Mucosa of gallbladder (tissue), 1 donor: Measurements from ENCODE around the gene STOX2. TPM values are rescaled to one million over a fixed set of nuclear protein-coding genes. Genes with fewer than 3 reads are reported as not detected.

Experiments used
- DNase-seq: peaks from one replicate; pipeline ENCODE4 v3.0.0-alpha.2; 2020; ENCODE audit warnings: low spot score
- total RNA-seq: library from RNA; stranded (reverse); gene quantifications from one replicate; pipeline ENCODE4 v1.2.1, GENCODE V29; 2021
- donor health status: DM: no; HTN: no; CAD: no.

STOX2 gene
- total RNA-seq, 1 donor from 2014 or later: 6.6 TPM

GRCh38 chr4:183986971-183987946 lies 82.2 kb downstream of the STOX2 start:
- peak; percentile 72 for DNase-seq

GRCh38 chr4:183987987-183988392 lies 82.9 kb downstream of the STOX2 start:
- peak; percentile 83 for DNase-seq

DNA sequence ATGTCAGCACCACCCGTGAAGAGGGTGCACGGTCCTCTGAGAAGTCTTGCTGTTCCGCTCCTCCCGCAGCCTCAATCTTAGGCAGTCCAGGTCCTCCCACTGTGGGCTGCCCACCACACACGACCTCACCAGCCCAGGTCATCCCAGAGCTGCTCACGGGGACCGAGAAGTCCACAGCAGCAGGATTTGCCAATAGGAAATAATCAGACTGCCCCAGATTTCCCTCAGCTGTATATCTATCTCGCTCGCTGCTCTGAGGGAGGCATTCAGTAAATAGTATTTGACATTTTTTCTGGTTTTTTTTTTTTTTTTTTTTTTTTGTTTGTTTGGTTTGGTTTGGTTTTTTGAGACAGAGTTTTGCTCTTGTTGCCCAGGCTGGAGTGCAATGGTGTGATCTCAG lies 83.8 kb downstream of the STOX2 start:
- no peak for DNase-seq

DNA sequence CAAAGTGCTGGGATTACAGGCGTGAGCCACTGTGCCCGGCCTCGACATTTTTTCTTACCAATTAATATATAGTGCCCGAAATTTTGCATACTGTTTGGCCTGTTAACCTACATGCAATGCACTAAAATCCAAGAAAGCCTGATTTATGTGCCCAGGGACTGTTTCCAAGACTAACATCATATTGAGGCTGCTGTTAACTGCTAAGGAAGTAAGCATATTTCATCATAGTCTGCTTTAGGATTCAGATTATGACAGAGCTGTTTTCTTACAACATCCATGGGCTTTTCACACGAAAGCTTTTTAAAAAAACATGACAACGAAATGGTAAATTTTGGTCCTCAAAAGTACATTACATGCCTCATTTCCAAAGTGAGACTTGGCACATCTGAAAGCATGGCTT lies 84.4 kb downstream of the STOX2 start:
- DNase-seq: no peak

DNA sequence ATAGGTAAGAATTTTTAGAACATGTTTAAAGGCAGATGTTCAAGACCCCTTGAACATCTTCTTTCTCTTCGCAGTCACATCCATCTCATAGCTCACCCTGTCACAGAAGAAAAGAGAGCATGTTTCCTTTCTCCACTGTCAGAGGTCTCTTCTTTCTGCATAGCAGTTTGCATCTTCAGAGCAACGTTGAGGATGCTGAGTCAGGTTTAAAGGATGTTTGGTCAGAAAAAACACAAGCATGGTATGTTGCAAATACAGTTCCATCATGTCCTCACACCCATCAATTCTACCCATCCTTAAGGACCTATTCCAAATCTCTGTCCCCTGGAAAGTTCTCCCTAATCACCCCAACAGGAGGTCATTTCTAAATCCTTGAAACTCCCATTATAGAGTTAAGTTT lies 84.8 kb downstream of the STOX2 start:
- DNase-seq: no peak

GRCh38 chr4:183993676-183994075 lies 88.6 kb downstream of the STOX2 start:
- DNase-seq: no peak

DNA sequence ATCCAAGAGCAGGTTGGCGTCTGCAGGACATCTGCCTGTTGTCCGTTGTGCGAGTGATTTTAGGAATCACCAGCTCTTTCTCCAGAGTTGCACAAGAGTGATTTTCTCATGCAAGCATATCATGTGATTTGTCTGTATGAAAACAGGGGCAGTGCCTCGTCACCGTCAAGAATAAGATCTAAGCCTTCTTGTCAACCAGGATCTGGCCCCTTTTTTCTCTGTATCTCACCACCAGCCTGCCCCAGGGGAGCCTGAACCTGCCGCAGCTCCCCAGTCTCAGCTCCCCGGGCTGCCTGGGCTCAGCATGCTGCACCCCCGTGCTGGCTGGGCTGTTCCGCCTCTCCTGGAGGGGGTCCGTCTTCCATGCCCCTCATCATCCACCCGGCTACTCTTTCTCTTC lies 90.5 kb downstream of the STOX2 start:
- no peak for DNase-seq

DNA sequence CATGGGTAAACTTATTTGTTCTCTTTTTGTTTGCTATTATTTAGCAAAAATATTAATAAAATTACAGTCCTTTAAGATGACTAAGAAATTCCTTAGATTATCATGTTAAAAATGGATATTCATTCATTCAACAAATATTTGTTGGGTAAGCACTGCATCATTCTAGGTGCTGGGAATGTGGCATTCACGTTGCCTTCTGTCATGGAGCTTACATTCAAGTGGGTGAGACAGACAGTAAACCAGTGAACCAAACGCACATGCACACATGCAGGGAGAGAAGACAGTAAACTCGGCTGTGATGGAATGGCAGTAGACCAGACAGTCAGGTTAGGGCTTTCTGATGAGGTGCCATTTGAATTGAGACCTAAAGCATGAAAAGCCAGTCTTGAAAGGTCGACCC lies 91.8 kb downstream of the STOX2 start:
- DNase-seq: no peak

DNA sequence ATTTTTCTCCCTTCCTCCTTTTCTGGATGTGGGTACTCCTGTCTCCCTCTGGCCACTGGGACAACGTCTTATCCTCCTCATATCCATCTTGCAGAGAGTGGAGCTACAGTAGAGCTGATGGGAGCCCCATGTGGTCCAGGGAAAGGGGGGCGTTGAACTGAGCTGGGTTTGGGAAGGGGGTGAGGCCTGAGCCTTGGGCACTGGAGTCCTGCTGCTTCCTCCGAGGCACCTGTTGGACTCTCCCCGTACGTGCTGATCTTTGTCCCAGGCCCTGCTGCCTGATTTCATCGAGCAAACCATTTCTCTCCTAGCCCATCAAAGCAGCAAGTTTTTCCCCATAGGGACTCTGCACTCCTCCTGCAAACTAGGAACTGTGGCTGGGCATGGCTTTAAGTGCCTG lies 94.3 kb downstream of the STOX2 start:
- no peak for DNase-seq

DNA sequence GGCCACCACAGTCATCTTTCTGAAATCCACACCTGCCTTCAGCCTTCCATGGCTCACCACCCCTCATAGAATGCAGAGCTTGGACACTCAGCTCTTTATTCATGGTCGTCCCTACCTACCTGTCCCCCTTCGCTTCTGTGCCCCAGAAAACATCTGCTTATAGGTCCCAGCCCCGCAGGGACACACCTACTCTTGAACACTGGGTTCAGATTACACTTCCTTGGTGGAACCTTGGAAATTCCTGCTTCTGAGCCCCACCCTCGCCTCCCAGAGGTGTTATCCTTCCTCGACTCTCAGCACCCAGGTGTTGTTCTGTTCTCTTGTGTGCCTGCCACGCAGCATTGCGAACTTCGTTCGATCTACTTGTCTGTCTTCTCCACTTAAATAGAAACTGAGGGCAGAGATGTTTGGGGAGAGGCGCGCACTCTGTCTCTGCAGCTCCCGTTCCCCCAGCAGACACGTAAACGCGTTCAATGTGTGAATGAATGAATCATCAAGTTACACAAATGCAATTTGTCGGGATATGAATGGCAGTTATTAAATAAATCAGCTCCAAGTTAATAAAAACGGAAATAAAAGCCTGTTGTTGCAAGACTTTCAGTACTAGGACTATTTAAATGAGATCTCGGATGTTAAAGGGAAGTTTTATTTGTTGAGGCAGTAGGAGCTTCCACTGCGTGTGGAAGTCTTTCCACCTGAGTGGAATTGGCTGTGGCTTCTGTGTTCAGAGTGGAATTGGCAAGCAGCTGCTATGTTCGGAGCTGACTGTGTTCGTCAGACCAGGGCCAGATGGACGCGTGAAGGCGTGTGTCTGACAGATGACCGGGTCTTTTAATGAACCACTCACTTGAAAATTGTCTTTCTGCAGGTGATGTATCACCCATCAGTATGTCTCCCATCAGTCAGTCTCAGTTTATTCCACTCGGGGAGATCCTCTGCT lies 95.6 kb downstream of the STOX2 start:
- DNase-seq: no peak

DNA sequence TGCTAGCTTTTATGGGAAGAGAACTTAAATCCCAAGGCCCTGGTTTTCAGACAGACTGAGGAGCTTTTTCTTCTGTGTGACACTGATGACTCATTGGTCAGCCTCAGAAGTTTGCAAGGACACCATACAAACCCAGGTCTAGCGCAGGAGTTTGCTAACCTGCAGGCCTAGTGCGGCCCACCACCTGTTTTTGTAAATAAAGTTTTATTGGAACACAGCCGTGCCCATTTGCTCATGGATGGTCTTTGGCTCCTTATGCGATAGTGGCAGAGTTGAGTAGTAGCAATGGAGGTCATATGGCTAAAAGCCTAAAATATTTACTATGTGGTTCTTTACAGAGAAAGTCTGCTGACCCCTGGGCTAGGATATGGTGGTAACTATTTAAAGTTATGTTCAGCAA lies 98.3 kb downstream of the STOX2 start:
- DNase-seq: no peak

GRCh38 chr4:184007891-184008290 lies 102.8 kb downstream of the STOX2 start:
- no peak for DNase-seq

GRCh38 chr4:184010696-184011095 lies 105.6 kb downstream of the STOX2 start:
- no peak for DNase-seq

DNA sequence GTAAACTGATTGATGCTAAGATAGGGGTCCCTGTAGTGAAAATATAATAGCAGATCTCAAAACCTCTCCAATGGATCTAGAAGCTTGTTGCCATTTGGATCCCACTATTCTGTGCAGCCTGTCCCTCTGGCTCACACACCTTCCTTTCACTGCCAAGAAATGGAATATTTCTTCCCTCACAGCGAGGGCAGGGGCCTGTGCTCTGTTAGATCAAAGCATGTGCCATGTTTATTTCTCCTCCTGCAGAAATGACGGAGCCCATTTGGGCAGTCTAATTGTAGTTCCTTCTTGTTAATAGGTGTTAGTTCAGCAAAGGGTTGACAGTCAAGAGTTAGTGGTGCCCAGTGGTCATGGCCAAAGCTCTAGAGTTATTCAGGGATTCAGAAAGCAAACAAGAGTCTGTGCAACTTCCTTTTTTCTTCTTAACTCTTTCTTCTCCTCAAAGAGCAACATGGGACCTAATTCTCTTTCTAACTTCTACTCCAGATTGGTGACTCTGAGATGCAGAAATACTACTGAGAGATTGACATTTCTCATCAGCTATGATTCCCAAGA lies 106.8 kb downstream of the STOX2 start:
- DNase-seq: no peak

GRCh38 chr4:184012937-184013336 lies 107.8 kb downstream of the STOX2 start:
- no peak for DNase-seq

DNA sequence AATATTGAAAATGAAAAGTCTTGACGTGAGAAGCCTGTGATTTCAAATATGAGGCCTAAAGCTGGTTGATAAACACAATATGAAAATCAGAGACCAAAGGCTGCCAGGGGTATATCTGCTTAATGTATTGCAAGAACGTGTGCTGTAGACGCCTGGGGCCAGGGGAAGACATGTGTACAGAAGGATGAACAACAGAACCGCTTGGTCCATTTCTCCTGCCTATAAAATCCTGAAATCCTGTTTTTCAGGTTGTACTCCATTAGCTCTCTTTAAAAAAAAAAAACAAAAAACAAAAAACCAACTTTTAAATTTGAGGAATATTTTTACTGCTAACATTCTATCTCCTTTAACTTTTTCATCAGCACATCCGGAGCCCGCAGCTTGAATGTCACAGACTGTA lies 109.2 kb downstream of the STOX2 start:
- DNase-seq: no peak

- peak; percentile 16 for DNase-seq
Measured at GRCh38 chr4:184016759-184017668, 111.9 kb downstream of the STOX2 start.

- no peak for DNase-seq
Measured at GRCh38 chr4:184019076-184019475, 114.0 kb downstream of the STOX2 start.

DNA sequence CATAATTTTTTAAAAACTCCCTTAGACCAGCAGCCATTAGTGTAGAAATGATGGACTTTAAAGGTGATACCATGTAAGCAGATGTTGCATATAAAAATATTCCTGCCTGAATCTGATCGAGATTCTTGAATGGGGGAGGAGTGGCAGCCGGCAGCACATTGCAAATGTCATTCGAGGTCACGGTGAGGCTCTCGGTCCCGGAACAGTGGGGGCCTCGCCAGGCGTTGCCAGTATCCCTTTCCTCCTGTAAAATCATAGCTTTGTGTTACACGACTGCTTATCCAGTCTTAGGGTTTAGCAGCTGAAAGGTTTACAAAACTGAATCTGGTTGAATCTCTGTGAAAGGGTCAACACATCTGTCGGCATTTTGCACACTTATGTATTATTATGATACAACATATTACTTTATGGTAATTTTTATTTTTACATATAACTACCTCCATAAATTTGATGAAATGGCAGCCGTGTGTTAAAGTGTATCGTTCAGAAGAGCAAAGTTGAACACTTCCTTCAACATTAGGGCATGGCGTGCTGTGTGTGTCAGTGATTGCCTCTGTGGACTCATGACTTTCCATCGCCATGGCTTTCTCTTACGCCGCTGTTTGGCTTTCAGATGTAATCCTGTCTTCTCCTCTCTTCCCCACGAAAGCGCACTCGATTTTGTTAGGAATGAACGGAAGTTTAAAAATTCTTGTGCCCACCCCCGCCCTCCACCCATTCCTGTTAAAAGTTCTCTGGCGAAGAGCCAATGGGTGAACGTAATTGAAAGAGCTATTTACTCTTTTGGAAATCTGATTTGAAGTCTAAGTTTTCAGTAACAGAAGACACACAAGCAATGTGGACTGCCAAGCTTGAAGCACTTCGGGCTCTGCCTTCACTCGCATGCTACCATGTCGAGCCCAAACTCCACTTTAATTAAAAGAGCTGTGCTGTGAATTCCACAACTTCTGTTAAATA lies 114.8 kb downstream of the STOX2 start:
- DNase-seq: no peak

DNA sequence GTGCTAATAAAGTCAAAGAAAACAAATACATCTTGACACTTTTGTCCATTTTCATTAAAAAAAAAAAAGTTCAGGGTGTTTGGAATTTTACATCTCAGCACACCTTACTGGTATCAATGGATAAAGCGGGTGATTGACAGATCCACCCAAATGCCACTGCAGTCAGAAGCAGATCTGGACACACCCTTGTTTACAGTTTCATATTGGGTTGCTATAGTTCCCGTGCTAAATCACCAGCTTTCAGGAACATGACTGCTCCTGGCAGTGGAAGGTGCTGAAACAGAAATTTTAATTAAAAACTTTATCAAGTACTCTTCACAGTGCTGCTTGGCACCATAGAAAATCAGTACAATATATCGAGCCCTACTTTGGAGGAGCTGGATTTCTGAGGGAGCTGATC lies 116.3 kb downstream of the STOX2 start:
- DNase-seq: no peak
